ENCODE results near the gene KREMEN2.

The KREMEN2 gene

DNA sequence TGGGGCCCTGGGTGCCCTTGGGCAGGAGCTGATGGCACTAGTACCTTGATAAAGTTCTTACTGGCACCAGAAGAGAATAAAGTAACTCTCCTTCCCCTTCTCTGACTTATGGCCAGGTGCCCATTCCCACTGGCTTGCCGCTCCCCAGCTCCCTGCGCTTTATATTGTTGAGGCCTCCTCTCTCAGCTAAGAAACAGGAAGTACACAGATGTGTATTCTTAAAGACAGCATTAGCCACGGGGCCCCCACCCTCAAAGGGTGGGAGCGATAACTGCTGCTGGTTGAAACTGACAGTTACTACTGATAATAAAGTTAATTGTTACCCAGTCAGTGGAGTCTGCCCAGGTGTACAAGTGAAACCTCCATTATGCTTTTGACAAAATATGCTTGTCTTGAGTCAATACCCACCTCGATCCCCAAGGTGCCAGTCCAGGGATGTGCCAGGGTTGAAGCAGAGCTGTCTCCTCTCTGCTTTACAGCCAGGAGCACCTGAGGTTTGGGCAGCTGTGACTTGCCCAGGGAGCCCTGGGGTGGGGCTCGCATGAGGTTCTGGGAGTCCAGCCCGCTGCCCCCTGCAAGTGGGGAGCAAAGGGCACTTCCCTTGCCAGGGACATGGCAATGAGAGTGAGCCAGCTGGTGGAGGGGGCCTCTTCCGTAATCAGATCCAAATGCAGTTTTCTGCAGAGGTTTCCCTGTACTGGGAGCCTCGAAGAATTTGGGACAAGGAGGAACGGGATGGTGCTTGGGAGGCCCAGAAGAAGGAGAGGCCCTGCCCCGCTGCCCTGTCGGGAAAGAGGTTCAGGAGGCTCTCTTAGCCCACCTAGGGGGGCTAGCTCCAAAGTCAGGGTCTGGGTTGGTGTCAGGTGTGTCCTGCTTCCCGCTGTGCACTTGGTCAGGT is 43.2 kb downstream of the KREMEN2 start:
- no peak for DNase-seq

DNA sequence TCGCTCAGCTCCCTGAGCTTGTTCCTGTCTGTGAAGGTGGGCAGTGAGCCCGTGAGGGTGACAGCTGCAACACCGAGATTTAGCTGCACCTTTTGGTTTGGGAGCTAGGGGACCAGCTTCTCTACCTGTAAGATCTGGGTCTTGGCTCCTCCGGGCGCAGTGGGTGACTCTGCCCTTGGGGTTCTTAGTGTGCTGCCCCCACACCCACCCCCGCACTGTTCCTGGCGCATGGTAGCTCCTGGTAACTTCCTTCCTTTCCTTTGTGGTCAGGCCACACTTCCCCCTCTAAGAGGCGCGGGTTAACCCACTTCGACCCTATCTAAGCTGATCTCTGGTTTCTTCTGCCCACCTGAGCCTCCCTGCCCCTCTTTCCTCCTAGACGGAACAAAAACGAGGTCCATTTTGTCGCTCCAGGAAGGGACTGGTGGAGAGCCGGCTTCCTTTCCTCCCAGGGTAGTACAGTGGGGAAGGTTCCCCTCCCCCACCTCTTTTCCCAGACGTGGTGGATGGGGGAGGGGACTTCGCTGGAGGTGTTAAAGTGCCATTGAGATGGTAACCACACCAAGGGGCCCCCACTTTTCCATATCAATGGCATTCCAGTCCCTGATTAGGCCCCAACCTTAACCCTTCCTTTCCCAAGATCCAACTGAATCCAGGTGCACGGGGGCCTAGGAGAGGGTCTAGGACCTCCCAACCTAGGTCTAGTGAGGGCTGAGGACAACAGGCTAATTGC is 44.0 kb downstream of the KREMEN2 start:
- no peak for DNase-seq

DNA sequence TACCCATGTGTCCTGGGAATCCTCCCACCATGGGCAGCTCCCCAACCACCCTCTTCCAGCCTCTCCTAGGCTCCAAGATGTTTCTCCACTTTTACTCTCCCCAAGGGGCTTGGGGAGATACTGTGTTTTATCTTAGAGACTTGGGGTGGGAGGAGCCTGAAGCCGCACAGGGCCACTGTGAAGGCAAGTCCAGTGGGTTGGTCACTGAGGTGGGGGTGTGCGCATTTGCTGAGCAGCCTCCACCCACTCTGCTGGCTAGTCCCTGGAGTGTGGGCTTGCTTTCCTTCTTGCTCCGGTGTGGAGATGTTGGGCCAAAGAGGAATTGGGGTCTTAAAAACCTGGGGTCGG is 44.6 kb downstream of the KREMEN2 start:
- no peak for DNase-seq

DNA sequence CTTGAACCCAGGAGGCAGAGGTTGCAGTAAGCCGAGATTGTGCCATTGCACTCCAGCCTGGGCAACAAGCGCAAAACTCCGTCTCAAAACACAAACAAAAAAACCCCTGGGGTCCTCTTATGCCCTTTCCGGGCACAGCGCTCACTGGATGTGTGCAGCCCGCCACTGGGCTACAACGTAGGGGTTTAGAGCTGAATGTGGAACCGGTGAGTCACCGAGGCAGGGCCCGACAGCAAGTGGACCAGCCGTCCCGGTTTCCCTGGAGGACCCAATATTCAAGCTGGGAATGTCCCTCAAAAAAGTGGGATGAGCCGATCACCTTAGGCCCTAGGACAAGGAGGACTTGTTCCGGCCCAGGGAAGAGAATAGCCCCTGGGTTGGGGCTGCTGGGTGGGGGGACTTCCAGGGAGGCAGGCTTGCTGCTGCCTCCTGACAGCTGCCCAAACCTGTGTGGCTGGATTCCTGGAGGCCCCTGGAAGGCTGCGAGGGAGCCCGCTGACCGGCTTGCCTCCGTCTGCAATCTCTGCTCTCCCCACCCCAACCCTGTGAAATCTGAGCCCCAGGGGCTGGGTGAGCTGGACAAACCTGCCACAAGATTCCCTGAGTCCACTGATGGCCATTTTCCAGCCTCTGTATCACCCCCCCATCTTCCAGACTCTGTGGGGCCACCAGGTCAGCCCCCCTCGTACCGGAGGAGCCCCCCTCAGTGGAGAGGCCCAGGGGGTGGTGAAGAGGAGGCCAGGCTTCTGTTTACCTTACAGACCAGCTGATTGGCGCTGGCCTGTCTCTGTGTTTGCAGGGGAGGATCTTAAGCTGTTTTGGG is 45.7 kb downstream of the KREMEN2 start:
- no peak for DNase-seq

DNA sequence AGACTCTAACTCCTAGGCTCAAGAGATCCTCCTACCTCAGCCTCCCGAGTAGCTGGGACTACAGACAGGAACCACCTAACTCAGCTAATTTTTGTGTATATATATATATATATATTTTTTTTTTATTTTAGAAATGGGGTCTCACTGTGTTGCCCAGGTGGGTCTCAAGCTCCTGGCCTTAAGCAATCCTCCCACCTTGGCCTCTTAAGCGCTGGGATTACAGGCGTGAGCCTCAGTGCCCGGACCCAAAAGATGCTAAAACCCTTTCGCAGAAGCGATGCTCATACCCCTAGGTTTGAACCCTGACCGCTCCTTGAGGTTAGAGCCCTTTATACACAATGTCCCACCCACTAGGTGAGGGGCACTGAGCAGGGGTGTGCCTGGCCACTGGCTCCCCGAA is 46.4 kb downstream of the KREMEN2 start:
- DNase-seq = no peak

DNA sequence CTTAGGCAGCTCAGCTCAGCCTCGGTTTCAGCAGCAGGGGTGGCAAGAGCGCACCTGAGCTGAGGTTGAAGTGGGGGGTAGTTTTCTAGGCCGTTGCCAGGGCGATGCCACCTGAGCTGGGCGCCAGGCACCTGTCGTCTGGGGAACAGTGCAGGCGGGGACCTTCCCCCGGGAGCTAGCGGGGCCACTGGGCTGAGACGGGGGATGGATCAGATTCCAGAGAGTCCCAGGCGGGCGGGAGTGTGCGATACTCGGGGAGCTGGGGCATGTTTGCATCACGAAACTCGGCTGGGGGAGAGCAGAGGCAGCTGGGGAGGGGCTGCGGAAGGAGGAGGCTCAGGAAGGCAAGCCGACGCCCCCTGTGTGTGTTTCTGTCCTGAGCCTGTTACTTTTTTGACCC is 48.2 kb downstream of the KREMEN2 start:
- DNase-seq = no peak

DNA sequence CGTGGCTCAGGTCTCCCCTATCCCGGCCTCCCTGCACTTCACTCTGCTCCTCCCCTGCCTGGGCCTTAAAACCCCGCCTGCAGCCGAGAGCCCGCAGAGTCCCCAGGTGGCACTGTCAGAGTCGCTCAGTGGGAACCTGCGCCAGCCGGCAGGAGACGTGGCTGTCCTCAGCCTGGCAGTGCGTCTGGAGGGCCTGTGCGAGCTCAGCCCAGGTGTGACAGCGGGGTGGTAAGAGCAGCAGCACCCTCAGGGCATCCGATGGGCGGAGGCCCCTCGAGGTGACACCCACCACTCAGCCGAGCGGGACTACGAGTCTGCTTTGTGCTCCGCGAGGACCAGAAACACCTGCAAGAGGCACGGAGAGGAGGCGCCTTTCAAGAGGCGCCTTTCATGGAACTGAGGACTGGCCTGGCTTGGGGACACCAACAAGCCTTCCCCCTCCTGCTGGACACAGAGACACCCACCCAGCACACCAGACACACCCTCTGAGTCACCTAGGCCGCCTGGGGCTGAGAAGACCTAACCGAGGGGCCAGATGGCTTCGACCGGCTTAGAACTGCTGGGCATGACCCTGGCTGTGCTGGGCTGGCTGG is 48.8 kb downstream of the KREMEN2 start, which contains the start of gene CLDN9:
Gene CLDN9, plus strand, starts transcription at position 96 of the 593 bp plus-strand sequence. Its CDS starts 440 bp downstream, at position 536.
- DNase-seq = no peak

DNA sequence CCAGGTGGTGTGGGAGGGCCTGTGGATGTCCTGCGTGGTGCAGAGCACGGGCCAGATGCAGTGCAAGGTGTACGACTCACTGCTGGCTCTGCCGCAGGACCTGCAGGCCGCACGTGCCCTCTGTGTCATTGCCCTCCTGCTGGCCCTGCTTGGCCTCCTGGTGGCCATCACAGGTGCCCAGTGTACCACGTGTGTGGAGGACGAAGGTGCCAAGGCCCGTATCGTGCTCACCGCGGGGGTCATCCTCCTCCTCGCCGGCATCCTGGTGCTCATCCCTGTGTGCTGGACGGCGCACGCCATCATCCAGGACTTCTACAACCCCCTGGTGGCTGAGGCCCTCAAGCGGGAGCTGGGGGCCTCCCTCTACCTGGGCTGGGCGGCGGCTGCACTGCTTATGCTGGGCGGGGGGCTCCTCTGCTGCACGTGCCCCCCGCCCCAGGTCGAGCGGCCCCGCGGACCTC is 49.4 kb downstream of the KREMEN2 start:
- no peak for DNase-seq

DNA sequence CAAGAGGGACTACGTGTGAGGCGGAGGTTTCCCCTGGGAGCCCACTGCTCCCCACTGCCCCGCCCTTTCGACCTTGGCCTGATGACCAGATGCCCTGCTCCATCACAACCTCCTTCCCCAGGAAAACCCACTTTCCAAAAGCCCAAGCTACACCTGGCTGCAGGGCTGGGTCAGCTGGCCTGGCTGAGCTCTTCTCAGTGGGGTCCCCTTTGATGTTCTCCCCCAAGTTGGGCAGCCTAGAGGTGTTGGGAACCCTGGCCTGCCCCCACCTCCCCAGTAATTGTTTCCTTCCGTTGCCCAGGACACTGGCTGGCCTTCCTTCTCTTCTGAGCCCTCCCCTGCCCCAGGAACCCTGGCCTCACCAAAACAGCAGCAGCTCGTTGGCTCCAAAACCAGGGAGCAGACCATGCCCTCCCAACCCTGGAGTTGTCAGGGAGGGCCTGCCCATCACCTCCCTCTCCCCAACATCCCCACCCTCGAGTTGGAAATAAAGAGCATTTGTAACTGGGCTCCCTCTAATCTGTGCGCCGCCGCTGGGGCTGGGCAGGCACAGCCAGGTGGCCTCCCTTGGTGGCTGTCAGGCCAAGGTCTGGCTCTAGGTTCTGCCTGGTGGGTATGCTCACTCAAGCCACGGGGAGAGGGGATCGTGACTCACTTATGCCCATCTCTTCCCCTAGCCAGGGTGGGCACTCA is 50.1 kb downstream of the KREMEN2 start:
- no peak for DNase-seq

DNA sequence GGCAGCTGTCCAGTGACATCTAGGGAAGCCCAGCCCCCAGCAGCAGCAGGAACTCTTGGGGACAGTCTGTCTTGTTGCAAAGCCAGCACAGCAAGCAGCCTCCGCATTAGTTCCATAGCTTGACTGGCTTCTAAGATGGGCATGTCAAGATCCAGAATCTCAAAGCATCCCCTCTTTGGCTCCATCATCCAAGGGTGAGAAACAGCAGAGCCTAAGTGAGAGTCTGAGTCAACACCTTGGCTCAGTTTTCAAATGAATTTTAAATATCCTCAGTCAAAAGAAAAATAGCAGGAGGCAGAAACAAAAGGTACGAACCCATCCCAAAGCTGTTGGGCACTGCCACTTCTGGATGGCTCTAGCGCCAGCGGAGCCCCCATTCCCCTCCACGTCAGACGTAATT is 50.9 kb downstream of the KREMEN2 start:
- no peak for DNase-seq

DNA sequence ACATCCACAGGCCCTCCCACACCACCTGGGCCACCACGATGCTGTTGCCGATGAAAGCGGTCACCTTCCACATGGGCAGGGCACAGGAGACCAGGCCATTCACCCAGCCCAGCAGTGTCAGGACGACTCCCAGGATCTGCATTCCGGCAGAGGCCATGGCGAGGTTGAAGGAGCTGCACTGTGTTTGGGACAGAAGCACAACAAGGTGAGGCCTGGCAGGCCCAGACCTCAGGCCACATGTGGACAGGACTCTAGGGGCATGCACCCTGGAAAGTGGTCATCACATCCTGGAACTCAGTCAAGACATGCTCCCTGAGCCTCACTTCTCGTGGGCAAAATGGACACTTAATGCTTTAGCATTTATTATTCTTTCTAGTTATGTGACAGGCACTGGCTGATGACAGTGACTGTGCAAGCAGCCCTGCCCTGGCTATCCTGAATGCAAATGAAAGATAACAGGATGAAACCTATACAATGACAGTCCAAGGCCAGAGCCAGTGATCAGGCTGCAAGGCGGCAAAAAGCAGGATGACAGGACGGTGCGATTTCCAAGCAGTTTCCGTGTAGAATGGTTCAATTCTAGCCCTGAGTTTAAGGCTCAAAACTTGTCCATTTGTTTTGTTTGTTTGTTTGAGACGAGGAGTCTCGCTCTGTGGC is 51.9 kb downstream of the KREMEN2 start:
- no peak for DNase-seq

DNA sequence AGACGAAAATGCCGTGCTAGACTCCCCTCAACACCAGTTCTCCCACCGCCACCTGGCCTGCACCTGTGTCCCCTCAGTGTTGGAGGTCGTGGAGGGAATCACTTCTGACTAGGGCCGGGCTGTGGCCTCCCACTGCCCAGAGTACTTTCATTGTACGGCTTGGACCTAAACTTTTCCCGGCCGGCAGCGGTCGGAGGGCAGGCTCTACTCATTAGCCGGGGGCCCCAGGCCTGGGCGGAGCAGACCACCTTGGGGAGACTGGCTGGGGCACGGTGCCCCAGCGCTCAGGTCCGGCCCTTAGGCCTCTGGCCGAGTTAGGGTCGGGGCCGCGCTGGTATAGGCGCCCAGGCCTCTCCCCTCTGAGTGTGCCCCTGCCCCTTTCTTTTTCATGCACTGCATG is 53.3 kb downstream of the KREMEN2 start:
- DNase-seq = no peak
